ENCODE data around the gene PTPRE.

DNA sequence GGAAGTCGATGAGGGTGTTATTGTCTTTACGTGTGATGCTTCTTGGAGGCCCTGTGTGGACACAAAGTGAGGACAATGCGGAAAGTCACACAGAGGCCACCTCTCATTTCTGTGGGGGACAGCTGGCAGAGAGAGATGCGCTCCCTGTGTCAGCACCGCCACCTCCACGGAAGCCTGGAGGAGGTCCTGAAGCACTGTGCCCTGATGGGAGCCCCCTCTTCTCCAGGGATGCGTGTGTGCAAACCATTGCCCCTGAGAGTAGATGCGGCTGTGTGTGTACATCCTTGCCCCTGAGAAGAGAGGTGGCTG is 2.0 kb downstream of the PTPRE start:
- TF ChIP-seq ZNF274 (IDR thresholded peaks at IDR 0.05; ENCODE audit: low read depth, low read length) (no peak), SUZ12 (IDR thresholded peaks at IDR 0.05; ENCODE audit: extremely low read depth, insufficient read depth, insufficient read length) (no peak), YY1 (IDR thresholded peaks at IDR 0.05; ENCODE audit: insufficient read depth, insufficient read length) (no peak)
